H9 (cell line): Measurements from ENCODE around the gene FLT3LG. TPM values are rescaled to one million over a fixed set of nuclear protein-coding genes. Genes with fewer than 3 reads are reported as not detected.

Source experiments
- DNase-seq: peaks from one replicate; pipeline ENCODE4 v3.0.0-alpha.2; 2017
- H2AFZ ChIP-seq: one replicate; pipeline ENCODE4 v1.6.1; 2013; ENCODE audit warnings: mild to moderate bottlenecking, low read length, control low read depth, moderate library complexity
- H2AK5ac ChIP-seq: 2 replicates; pipeline ENCODE4 v1.6.1; 2013; ENCODE audit warnings: low read length, control low read depth, mixed read lengths; ENCODE audit not compliant: insufficient read length
- H2BK120ac ChIP-seq: one replicate; pipeline ENCODE4 v1.6.1; 2013; ENCODE audit warnings: low read depth, mild to moderate bottlenecking, low read length, control low read depth, inconsistent platforms; ENCODE audit not compliant: poor library complexity, severe bottlenecking
- H2BK12ac ChIP-seq: 2 replicates; pipeline ENCODE4 v1.6.1; 2013; ENCODE audit warnings: low read length, control low read depth, mixed read lengths, low read depth; ENCODE audit not compliant: insufficient read length
- H2BK15ac ChIP-seq: 2 replicates; pipeline ENCODE4 v1.6.1; 2013; ENCODE audit warnings: low read depth, low read length, control low read depth
- H2BK20ac ChIP-seq: one replicate; pipeline ENCODE4 v1.6.1; 2013; ENCODE audit warnings: low read depth, mild to moderate bottlenecking, low read length, control low read depth, inconsistent platforms; ENCODE audit not compliant: poor library complexity, severe bottlenecking
- H2BK5ac ChIP-seq: 2 replicates; pipeline ENCODE4 v1.6.1; 2013; ENCODE audit warnings: low read length, control low read depth, mixed read lengths; ENCODE audit not compliant: insufficient read length
- H3K14ac ChIP-seq: 2 replicates; pipeline ENCODE4 v1.6.1; 2013; ENCODE audit warnings: low read length, control low read depth; ENCODE audit not compliant: insufficient read depth
- H3K18ac ChIP-seq: 2 replicates; pipeline ENCODE4 v1.6.1; 2013; ENCODE audit warnings: low read depth, mild to moderate bottlenecking, mixed read lengths, low read length, control low read depth; ENCODE audit not compliant: insufficient read length
- H3K23ac ChIP-seq: 2 replicates; pipeline ENCODE4 v1.6.1; 2013; ENCODE audit warnings: low read length, control low read depth, mixed read lengths, low read depth; ENCODE audit not compliant: insufficient read length
- H3K23me2 ChIP-seq: 2 replicates; pipeline ENCODE4 v1.6.1; 2013; ENCODE audit warnings: low read depth, mild to moderate bottlenecking, mixed read lengths, low read length, control low read depth; ENCODE audit not compliant: insufficient read length, poor library complexity, severe bottlenecking
- H3K27ac ChIP-seq: 2 replicates; pipeline ENCODE4 v1.5.1; 2013; ENCODE audit warnings: low read length, control low read depth, mixed read lengths, low read depth; ENCODE audit not compliant: insufficient read length
- H3K27me3 ChIP-seq: 2 replicates; pipeline ENCODE4 v1.6.1; 2013; ENCODE audit warnings: low read length, control low read depth, inconsistent platforms; ENCODE audit not compliant: insufficient read depth
- H3K4ac ChIP-seq: 2 replicates; pipeline ENCODE4 v1.6.1; 2013; ENCODE audit warnings: low read depth, mild to moderate bottlenecking, control low read depth, inconsistent platforms, low read length, moderate library complexity
- H3K4me1 ChIP-seq: 2 replicates; pipeline ENCODE4 v1.6.1; 2013; ENCODE audit warnings: low read length, control low read depth, inconsistent platforms; ENCODE audit not compliant: insufficient read depth
- H3K4me2 ChIP-seq: 2 replicates; pipeline ENCODE4 v1.6.1; 2013; ENCODE audit warnings: low read length, control low read depth, mixed read lengths; ENCODE audit not compliant: insufficient read length, insufficient read depth
- H3K56ac ChIP-seq: 2 replicates; pipeline ENCODE4 v1.6.1; 2013; ENCODE audit warnings: low read depth, mild to moderate bottlenecking, mixed read lengths, low read length, control low read depth; ENCODE audit not compliant: insufficient read length
- H3K79me1 ChIP-seq: 2 replicates; pipeline ENCODE4 v1.6.1; 2013; ENCODE audit warnings: low read depth, mild to moderate bottlenecking, moderate library complexity, low read length, control low read depth, inconsistent platforms; ENCODE audit not compliant: insufficient read depth, poor library complexity, severe bottlenecking
- H3K79me2 ChIP-seq: 2 replicates; pipeline ENCODE4 v1.6.1; 2013; ENCODE audit warnings: low read length, control low read depth, inconsistent platforms; ENCODE audit not compliant: insufficient read depth
- H3K9ac ChIP-seq: 2 replicates; pipeline ENCODE4 v1.6.1; 2013; ENCODE audit warnings: low read length, control low read depth, mixed read lengths; ENCODE audit not compliant: insufficient read length; ENCODE audit errors: extremely low read depth
- H3K9me3 ChIP-seq: one replicate; pipeline ENCODE4 v1.6.1; 2013; ENCODE audit warnings: low read depth, low read length, inconsistent platforms; ENCODE audit not compliant: control insufficient read depth
- H3T11ph ChIP-seq: one replicate; pipeline ENCODE4 v1.6.1; 2013; ENCODE audit warnings: mild to moderate bottlenecking, low read length, control low read depth, inconsistent platforms
- H4K20me1 ChIP-seq: one replicate; pipeline ENCODE4 v1.6.1; 2013; ENCODE audit not compliant: control insufficient read depth, insufficient read length, insufficient read depth
- H4K5ac ChIP-seq: 2 replicates; pipeline ENCODE4 v1.6.1; 2013; ENCODE audit warnings: low read depth, mild to moderate bottlenecking, mixed read lengths, low read length, control low read depth; ENCODE audit not compliant: insufficient read length
- H4K8ac ChIP-seq: replicated peaks from 2 replicates; pipeline ENCODE4 v1.6.1; 2013; ENCODE audit warnings: low read length, control low read depth, mixed read lengths, low read depth; ENCODE audit not compliant: insufficient read length
- H4K91ac ChIP-seq: 2 replicates; pipeline ENCODE4 v1.6.1; 2013; ENCODE audit warnings: low read depth, mild to moderate bottlenecking, moderate library complexity, mixed read lengths, low read length, control low read depth; ENCODE audit not compliant: insufficient read length
- H3K27ac Mint-ChIP-seq, 3 experiments: 2 replicates in 2 of 3; 3 replicates in 1 of 3; pipeline ENCODE4 v1.8.0; 2020 to 2021; ENCODE audit warnings: mixed read lengths in 3 of 3, mild to moderate bottlenecking in 1 of 3, moderate library complexity in 1 of 3
- H3K27me3 Mint-ChIP-seq: 2 replicates; pipeline ENCODE4 v1.8.0; 2021; ENCODE audit warnings: low read depth, mild to moderate bottlenecking, moderate library complexity, mixed read lengths
- H3K36me3 Mint-ChIP-seq, 3 experiments: 2 replicates in 2 of 3; 3 replicates in 1 of 3; pipeline ENCODE4 v1.8.0; 2020 to 2021; ENCODE audit warnings: low read depth in 3 of 3, mixed read lengths in 3 of 3; ENCODE audit not compliant: insufficient read depth in 1 of 3
- H3K4me1 Mint-ChIP-seq, 2 experiments: 2 replicates each; pipeline ENCODE4 v1.8.0; 2020; ENCODE audit warnings: mixed read lengths in 2 of 2
- H3K4me3 Mint-ChIP-seq, 2 experiments: 2 replicates in 1 of 2; 3 replicates in 1 of 2; pipeline ENCODE4 v1.8.0; 2020 to 2021; ENCODE audit warnings: mild to moderate bottlenecking in 2 of 2, mixed read lengths in 2 of 2, moderate library complexity in 1 of 2
- H3K9me3 Mint-ChIP-seq, 2 experiments: 2 replicates in 1 of 2; 3 replicates in 1 of 2; pipeline ENCODE4 v1.8.0; 2020; ENCODE audit warnings: mild to moderate bottlenecking in 2 of 2, mixed read lengths in 2 of 2, moderate library complexity in 1 of 2
- CTCF ChIP-seq: fragments of 200-600 bp; sonication (generic); conservative IDR thresholded peaks from 3 replicates; pipeline ENCODE4 v1.8.0; 2021; ENCODE audit warnings: antibody characterized with exemption, mild to moderate bottlenecking
- WGBS: extraction: QIAGEN DNeasy Blood & Tissue Kit; methylation state at CpG from one replicate; pipeline ENCODE4 v1.1.7; 2013; ENCODE audit warnings: missing lambda C conversion rate, low lambda C conversion rate, mixed read lengths; ENCODE audit not compliant: insufficient read length; ENCODE audit errors: extremely low coverage; 5-methylcytosine and 5-hydroxymethylcytosine counted together
- total RNA-seq: library from RNA; stranded (reverse); gene quantifications from 2 replicates; pipeline ENCODE4 v1.2.1, GENCODE V29; 2021

The FLT3LG gene
- total RNA-seq, 1 experiment from 2014 or later, result 2.1 TPM

GRCh38 chr19:49499030-49499670 lies 25.1 kb downstream of the FLT3LG start:
- no peaks in the 10 kb centered on the region; the same call in none of the 2 replicates for H3K4me1 ChIP-seq
- TF ChIP-seq CTCF, result no peak
- no peak overlapping the region for H2AFZ ChIP-seq
- peaks cover 6% of the 10 kb centered on the region for H3K23me2 ChIP-seq
- H3K56ac ChIP-seq, result no peak overlapping the region
- peaks cover 10% of the 10 kb centered on the region for H3K79me1 ChIP-seq
- H4K20me1 ChIP-seq, result no peaks in the 10 kb centered on the region
- no peak overlapping the region for H4K5ac ChIP-seq
- no peak overlapping the region for H2BK120ac ChIP-seq
- H3K9me3 Mint-ChIP-seq, result peaks cover 0 to 3% of the 10 kb centered on the region in 2 experiments; a peak in 1 of 5 replicates
- no peak overlapping the region for H3K23ac ChIP-seq
- no peak overlapping the region for H3K4ac ChIP-seq
- H2BK20ac ChIP-seq, result no peak overlapping the region
- no peaks in the 10 kb centered on the region for H3K27me3 Mint-ChIP-seq
- peaks cover 35 to 40% (median 36%) of the 10 kb centered on the region in 3 experiments for H3K36me3 Mint-ChIP-seq
- peaks cover 4% of the 10 kb centered on the region; the same call in 1 of the 2 replicates for H3K79me2 ChIP-seq
- peak overlapping the region; percentile 5 for H3K4me2 ChIP-seq
- H3K9me3 ChIP-seq, result no peaks in the 10 kb centered on the region
- H3K27ac ChIP-seq, result no peak overlapping the region
- no peak overlapping the region for H2BK12ac ChIP-seq
- H3K4me3 Mint-ChIP-seq, result peak overlapping the region; percentile 94
- no peak overlapping the region for H3K14ac ChIP-seq
- no peak overlapping the region for H3T11ph ChIP-seq
- no CpG with 5 or more reads among the region's 19 CpGs for WGBS
- no peak overlapping the region for H3K18ac ChIP-seq
- no peak overlapping the region for H2AK5ac ChIP-seq
- peaks cover 28 to 39% of the 10 kb centered on the region in 2 experiments for H3K4me1 Mint-ChIP-seq
- H2BK5ac ChIP-seq, result no peak overlapping the region
- no peak for DNase-seq
- H3K9ac ChIP-seq, result no peak overlapping the region
- H4K91ac ChIP-seq, result no peak overlapping the region
- no peak overlapping the region for H2BK15ac ChIP-seq
- H4K8ac ChIP-seq, result no peak overlapping the region
- peak overlapping the region; percentile 16 to 96 (median 57); a peak in 4 of 7 replicates for H3K27ac Mint-ChIP-seq
- no peaks in the 10 kb centered on the region for H3K27me3 ChIP-seq
